Gastrocnemius medialis (tissue), 4 donors: Measurements from ENCODE around the gene SCP2. TPM values are rescaled to one million over a fixed set of nuclear protein-coding genes. Genes with fewer than 3 reads are reported as not detected.

Experiments
- ATAC-seq, 2 donors: fragments of 150-250 bp; one replicate each; pipeline ENCODE4 v1.9.1; 2016
- DNase-seq, 2 donors: peaks; one replicate each; pipeline ENCODE4 v3.0.0-alpha.2; 2019
- H3K27ac ChIP-seq, 4 donors: fragments of 200-600 bp; sonication (generic); 1 replicate in 1 of 4; 2 replicates in 3 of 4; pipeline ENCODE4 v1.5.1; 2016 to 2018; ENCODE audit warnings: mild to moderate bottlenecking in 2 of 4, moderate library complexity in 1 of 4
- H3K27me3 ChIP-seq, 3 donors: fragments of 200-600 bp; sonication (generic) in 2 of 3; 1 replicate in 1 of 3; 2 replicates in 2 of 3; pipeline versions ENCODE4 v1.5.1 to v1.6.0; 2016 to 2019; ENCODE audit warnings: mild to moderate bottlenecking in 1 of 3, moderate library complexity in 1 of 3
- H3K36me3 ChIP-seq, 2 donors: fragments of 200-600 bp; sonication (generic) in 1 of 2; one replicate each; pipeline ENCODE4 v1.5.1; 2017 to 2018
- H3K4me1 ChIP-seq, 2 donors: fragments of 200-600 bp; sonication (generic) in 1 of 2; one replicate each; pipeline ENCODE4 v1.5.1; 2016 to 2017; ENCODE audit warnings: mild to moderate bottlenecking in 2 of 2
- H3K4me3 ChIP-seq, 4 donors: fragments of 200-600 bp; sonication (generic) in 3 of 4; 1 replicate in 1 of 4; 2 replicates in 3 of 4; pipeline ENCODE4 v1.5.1; 2016 to 2019; ENCODE audit warnings: mild to moderate bottlenecking in 2 of 4
- H3K9me3 ChIP-seq, 3 donors: fragments of 200-600 bp; sonication (generic) in 2 of 3; 1 replicate in 1 of 3; 2 replicates in 2 of 3; pipeline ENCODE4 v1.5.1; 2016 to 2019
- POLR2A ChIP-seq, 2 donors: fragments of 450-650 bp; IDR thresholded peaks; one replicate each; pipeline ENCODE4 v1.6.1; 2017; ENCODE audit warnings: antibody characterized with exemption in 2 of 2, mild to moderate bottlenecking in 2 of 2, moderate library complexity in 2 of 2
- in situ Hi-C, 4 donors: fragments of 200-750 bp; cut with MboI; loops; one replicate each; pipeline versions ENCODE4 v1.15.0 to v1.8.0; 2017; ENCODE audit warnings: low sequenced_read_pairs in 4 of 4
- intact Hi-C: fragments of 100-400 bp; cut with DNase I; formaldehyde crosslinking; loops from one replicate; pipeline ENCODE4 v1.15.1; 2023; ENCODE audit warnings: low total_unique reads
- total RNA-seq, 4 donors: library from RNA; depleted of rRNA; stranded (reverse); fragments of >200 nt; gene quantifications; one replicate each; pipeline versions ENCODE4 v1.1.0 to v1.2.3, GENCODE V29; 2016
- TF ChIP-seq, protein P1 (sequence below), 5 experiments: fragments of 450-650 bp in 3 of 5; fragments of 200-600 bp in 2 of 5; sonication (generic) in 2 of 5; IDR thresholded peaks in 4 of 5; conservative IDR thresholded peaks in 1 of 5; 1 replicate in 4 of 5; 2 replicates in 1 of 5; pipeline ENCODE4 v1.5.1; 2016 to 2019; ENCODE audit warnings: antibody characterized with exemption in 5 of 5, mild to moderate bottlenecking in 3 of 5, moderate library complexity in 3 of 5

The SCP2 gene
- total RNA-seq, 4 donors from 2014 or later, result 44.6 to 75.4 (median 61.1) TPM

DNA sequence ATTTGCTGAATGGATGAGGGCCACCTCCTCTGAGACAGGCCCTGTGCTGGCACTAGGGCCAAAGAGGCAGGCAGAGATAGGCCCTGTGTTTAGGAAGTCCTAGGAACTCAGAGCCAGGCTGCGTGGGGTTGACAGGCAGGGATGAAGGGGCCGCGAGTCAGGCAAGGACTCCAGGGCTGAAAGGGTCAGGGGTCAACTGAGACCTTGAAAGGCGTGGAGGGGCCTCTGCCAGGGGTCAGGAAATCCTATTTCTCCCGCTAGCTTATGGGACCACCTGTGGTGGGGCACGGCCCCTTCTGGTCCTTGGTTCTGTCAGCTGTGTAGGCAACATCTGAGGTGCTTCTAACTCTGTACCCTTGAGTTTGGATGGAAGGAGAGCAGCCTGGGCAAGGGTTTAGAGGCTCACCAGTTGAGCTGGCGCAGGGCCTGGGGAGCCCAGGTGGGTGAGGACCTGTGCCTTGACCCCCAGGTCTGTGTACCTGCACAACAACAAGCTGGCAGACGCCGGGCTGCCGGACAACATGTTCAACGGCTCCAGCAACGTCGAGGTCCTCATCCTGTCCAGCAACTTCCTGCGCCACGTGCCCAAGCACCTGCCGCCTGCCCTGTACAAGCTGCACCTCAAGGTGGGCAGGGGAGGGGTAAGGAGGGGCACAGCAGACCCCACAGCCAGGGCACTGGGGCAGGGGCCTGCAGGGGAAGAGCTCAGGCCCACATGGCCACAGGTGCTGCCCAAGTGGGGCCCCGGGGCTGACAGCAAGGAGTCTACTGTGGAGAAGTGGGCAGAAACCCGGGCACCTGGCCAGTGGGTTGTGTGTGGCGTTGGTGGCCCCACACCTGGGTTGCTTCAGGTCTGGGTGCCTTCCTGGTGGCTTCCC, 149.9 kb downstream of the SCP2 start:
- Histone ChIP-seq H3K9me3 (no peaks in the 10 kb centered on the region), H3K4me1 (no peaks in the 10 kb centered on the region), H3K27ac (no peak overlapping the region), H3K36me3 (no peaks in the 10 kb centered on the region), H3K27me3 (no peaks in the 10 kb centered on the region), H3K4me3 (no peak overlapping the region)
- intact Hi-C loops (no loop called here), in situ Hi-C loops (no loop called here)
- DNase-seq (no peak), ATAC-seq (no peak)
- TF ChIP-seq, protein P1, sequence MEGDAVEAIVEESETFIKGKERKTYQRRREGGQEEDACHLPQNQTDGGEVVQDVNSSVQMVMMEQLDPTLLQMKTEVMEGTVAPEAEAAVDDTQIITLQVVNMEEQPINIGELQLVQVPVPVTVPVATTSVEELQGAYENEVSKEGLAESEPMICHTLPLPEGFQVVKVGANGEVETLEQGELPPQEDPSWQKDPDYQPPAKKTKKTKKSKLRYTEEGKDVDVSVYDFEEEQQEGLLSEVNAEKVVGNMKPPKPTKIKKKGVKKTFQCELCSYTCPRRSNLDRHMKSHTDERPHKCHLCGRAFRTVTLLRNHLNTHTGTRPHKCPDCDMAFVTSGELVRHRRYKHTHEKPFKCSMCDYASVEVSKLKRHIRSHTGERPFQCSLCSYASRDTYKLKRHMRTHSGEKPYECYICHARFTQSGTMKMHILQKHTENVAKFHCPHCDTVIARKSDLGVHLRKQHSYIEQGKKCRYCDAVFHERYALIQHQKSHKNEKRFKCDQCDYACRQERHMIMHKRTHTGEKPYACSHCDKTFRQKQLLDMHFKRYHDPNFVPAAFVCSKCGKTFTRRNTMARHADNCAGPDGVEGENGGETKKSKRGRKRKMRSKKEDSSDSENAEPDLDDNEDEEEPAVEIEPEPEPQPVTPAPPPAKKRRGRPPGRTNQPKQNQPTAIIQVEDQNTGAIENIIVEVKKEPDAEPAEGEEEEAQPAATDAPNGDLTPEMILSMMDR (IDR thresholded peaks at IDR 0.05 in 4 of 5, conservative IDR thresholded peaks at IDR 0.05 in 1 of 5), result no peak
- no peak for TF ChIP-seq POLR2A (IDR thresholded peaks at IDR 0.05)

GRCh38 chr1:53077599-53077965, 150.5 kb downstream of the SCP2 start:
- no peak for DNase-seq

DNA sequence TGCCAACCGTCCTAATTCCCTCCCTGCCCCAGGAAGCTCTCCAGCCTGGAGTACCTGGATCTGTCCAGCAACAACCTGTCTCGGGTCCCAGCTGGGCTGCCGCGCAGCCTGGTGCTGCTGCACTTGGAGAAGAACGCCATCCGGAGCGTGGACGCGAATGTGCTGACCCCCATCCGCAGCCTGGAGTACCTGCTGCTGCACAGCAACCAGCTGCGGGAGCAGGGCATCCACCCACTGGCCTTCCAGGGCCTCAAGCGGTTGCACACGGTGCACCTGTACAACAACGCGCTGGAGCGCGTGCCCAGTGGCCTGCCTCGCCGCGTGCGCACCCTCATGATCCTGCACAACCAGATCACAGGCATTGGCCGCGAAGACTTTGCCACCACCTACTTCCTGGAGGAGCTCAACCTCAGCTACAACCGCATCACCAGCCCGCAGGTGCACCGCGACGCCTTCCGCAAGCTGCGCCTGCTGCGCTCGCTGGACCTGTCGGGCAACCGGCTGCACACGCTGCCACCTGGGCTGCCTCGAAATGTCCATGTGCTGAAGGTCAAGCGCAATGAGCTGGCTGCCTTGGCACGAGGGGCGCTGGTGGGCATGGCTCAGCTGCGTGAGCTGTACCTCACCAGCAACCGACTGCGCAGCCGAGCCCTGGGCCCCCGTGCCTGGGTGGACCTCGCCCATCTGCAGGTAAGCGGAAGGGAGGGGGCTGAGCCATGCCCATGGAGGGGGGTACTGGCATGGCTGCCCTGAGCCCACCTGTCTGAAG, 151.4 kb downstream of the SCP2 start:
- Histone ChIP-seq H3K4me1 (no peaks in the 10 kb centered on the region), H3K4me3 (no peak overlapping the region), H3K36me3 (no peaks in the 10 kb centered on the region), H3K27me3 (no peaks in the 10 kb centered on the region), H3K9me3 (no peaks in the 10 kb centered on the region), H3K27ac (no peak overlapping the region)
- intact Hi-C loops (no loop called here), in situ Hi-C loops (no loop called here)
- DNase-seq (no peak), ATAC-seq (no peak)
- TF ChIP-seq POLR2A (IDR thresholded peaks at IDR 0.05), result no peak
- TF ChIP-seq, protein P1 (IDR thresholded peaks at IDR 0.05 in 4 of 5, conservative IDR thresholded peaks at IDR 0.05 in 1 of 5), result no peak

More at GRCh38 chr1:53077599-53077965, 150.5 kb downstream of the SCP2 start:
- no peaks in the 10 kb centered on the region for H3K4me1 ChIP-seq
- in situ Hi-C loops (no loop called here), intact Hi-C loops (no loop called here)
- no peak overlapping the region for H3K4me3 ChIP-seq
- ATAC-seq, result no peak
- H3K27me3 ChIP-seq, result no peaks in the 10 kb centered on the region
- no peak for TF ChIP-seq POLR2A (IDR thresholded peaks at IDR 0.05)
- TF ChIP-seq, protein P1 (IDR thresholded peaks at IDR 0.05 in 4 of 5, conservative IDR thresholded peaks at IDR 0.05 in 1 of 5), result no peak
- no peaks in the 10 kb centered on the region for H3K36me3 ChIP-seq
- no peak overlapping the region for H3K27ac ChIP-seq
- no peaks in the 10 kb centered on the region for H3K9me3 ChIP-seq

DNA sequence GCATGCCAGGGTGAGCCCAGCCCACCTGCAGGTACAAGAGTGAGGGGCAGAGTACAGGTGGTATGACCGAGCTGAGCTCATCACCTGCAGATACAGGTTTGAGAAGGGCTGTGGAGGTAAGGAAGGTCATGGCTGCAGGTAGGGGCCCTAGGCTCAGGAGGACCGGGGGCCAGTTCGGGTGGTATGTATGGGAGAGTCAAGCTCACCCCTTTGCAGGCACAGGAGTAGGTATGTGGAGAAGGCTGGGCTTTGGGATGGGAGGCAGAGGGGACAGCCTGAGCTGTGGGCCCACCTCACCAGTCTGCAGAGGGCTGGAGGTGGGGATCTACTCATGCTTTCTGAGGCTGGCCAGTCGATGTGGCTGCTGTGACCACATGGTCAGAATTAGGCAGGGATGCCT, 152.2 kb downstream of the SCP2 start:
- no peak overlapping the region for H3K27ac ChIP-seq
- no peak for TF ChIP-seq POLR2A (IDR thresholded peaks at IDR 0.05)
- TF ChIP-seq, protein P1 (IDR thresholded peaks at IDR 0.05 in 4 of 5, conservative IDR thresholded peaks at IDR 0.05 in 1 of 5), result no peak
- in situ Hi-C loops, result no loop called here
- DNase-seq (no peak), ATAC-seq (no peak)
- H3K4me1 ChIP-seq, result no peaks in the 10 kb centered on the region
- intact Hi-C loops, result no loop called here
- H3K36me3 ChIP-seq, result no peaks in the 10 kb centered on the region
- H3K27me3 ChIP-seq, result no peaks in the 10 kb centered on the region
- H3K4me3 ChIP-seq, result no peak overlapping the region
- H3K9me3 ChIP-seq, result no peaks in the 10 kb centered on the region
